Activated CD8-positive, alpha-beta T cell treated with anti-CD3 and anti-CD28 coated beads for 36 hours (primary cell): ENCODE results near the gene GALNT17. TPM values are rescaled to one million over a fixed set of nuclear protein-coding genes. Genes with fewer than 3 reads are reported as not detected.

Source experiments
- ATAC-seq: fragments of 200-7000 bp; cut with Tn5 transposase; one replicate; pipeline ENCODE4 v1.10.0; 2021; ENCODE audit warnings: mild to moderate bottlenecking, moderate library complexity
- CTCF ChIA-PET: fragments of 350-600 bp; sonication (Branson Sonifier 250); formaldehyde crosslinking; loops from one replicate; lab custom pipeline; 2021; ENCODE audit warnings: antibody characterized with exemption; lab: Charles Lee
- POLR2A ChIA-PET: fragments of 350-600 bp; sonication (Branson Sonifier 250); formaldehyde crosslinking; loops from one replicate; lab custom pipeline; 2021; ENCODE audit warnings: antibody characterized with exemption; lab: Charles Lee
- DNase-seq: peaks from one replicate; pipeline ENCODE4 v3.0.0-alpha.2; 2020
- H3K27ac Mint-ChIP-seq: one replicate; pipeline ENCODE4 v1.8.0; 2021; ENCODE audit warnings: mild to moderate bottlenecking, mixed read lengths
- H3K27me3 Mint-ChIP-seq: one replicate; pipeline ENCODE4 v1.8.0; 2021; ENCODE audit warnings: mixed read lengths
- H3K36me3 Mint-ChIP-seq: one replicate; pipeline ENCODE4 v1.8.0; 2021; ENCODE audit warnings: low read depth, mixed read lengths
- H3K4me1 Mint-ChIP-seq: one replicate; pipeline ENCODE4 v1.8.0; 2021; ENCODE audit warnings: low read depth, mixed read lengths
- H3K4me3 Mint-ChIP-seq: one replicate; pipeline ENCODE4 v1.8.0; 2021; ENCODE audit warnings: mild to moderate bottlenecking, moderate library complexity, mixed read lengths
- H3K9me3 Mint-ChIP-seq: one replicate; pipeline ENCODE4 v1.8.0; 2021; ENCODE audit warnings: mixed read lengths
- intact Hi-C: fragments of 100-400 bp; cut with micrococcal nuclease; formaldehyde crosslinking; loops from one replicate; pipeline ENCODE4 v1.10.0; 2022
- total RNA-seq, 2 experiments: library from RNA; stranded (reverse); gene quantifications; one replicate each; pipeline ENCODE4 v1.2.3, GENCODE V29; 2021
- TF ChIP-seq, protein P1 (sequence below): fragments of 200-600 bp; IDR thresholded peaks from one replicate; pipeline ENCODE4 v1.8.0; 2022; ENCODE audit warnings: antibody characterized with exemption, mild to moderate bottlenecking

Gene GALNT17
- total RNA-seq, 2 experiments from 2014 or later, result not detected

DNA sequence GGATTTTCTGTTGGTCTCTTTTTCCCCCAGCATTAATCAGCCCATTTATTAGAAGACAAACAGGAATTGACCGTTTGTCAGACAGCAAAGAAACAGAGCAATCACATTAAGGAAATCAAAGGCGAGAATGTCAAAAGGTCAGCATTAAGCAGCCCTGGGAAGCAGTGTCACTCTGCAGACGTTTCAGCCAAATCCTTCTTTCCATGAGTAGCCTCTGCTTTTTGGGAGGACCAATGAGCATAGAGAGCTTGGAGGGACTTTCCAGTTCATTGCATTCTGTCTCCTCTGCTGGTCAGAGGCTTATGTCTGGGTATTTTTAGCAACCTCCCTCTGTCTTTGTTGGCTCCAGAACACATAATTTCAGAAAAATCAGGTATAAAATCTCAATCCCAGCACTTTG lies 481.4 kb downstream of the GALNT17 start:
- intact Hi-C loops, result no loop called here
- H3K27me3 Mint-ChIP-seq, result no peaks in the 10 kb centered on the region
- H3K27ac Mint-ChIP-seq, result no peak overlapping the region
- CTCF ChIA-PET, result no interaction called here
- DNase-seq (no peak), ATAC-seq (no peak)
- H3K36me3 Mint-ChIP-seq, result no peaks in the 10 kb centered on the region
- no peaks in the 10 kb centered on the region for H3K9me3 Mint-ChIP-seq
- POLR2A ChIA-PET, result no interaction called here
- no peaks in the 10 kb centered on the region for H3K4me1 Mint-ChIP-seq
- TF ChIP-seq, protein P1, sequence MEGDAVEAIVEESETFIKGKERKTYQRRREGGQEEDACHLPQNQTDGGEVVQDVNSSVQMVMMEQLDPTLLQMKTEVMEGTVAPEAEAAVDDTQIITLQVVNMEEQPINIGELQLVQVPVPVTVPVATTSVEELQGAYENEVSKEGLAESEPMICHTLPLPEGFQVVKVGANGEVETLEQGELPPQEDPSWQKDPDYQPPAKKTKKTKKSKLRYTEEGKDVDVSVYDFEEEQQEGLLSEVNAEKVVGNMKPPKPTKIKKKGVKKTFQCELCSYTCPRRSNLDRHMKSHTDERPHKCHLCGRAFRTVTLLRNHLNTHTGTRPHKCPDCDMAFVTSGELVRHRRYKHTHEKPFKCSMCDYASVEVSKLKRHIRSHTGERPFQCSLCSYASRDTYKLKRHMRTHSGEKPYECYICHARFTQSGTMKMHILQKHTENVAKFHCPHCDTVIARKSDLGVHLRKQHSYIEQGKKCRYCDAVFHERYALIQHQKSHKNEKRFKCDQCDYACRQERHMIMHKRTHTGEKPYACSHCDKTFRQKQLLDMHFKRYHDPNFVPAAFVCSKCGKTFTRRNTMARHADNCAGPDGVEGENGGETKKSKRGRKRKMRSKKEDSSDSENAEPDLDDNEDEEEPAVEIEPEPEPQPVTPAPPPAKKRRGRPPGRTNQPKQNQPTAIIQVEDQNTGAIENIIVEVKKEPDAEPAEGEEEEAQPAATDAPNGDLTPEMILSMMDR, result no peak
- no peak overlapping the region for H3K4me3 Mint-ChIP-seq

DNA sequence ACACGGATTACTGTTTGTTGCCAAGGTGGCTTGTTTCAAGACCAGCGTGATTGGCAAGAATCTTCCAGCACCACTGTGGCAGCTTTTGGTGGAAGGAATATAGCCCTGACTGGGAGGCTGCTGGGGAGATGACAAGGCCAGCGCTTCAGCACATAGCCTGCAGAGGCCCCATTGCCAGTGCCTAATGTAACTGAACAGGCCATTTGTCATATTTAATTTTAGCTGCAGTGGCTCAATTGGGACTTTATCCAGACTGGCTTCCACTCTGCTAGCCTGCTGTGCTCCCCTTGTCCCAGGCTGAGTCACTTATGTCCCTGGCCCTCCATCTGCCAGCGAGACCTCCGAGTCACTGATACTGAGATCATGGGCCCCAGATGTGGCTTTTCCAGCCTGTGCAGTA lies 483.1 kb downstream of the GALNT17 start:
- ChIA-PET POLR2A (no interaction called here), CTCF (no interaction called here)
- Mint-ChIP-seq H3K4me3 (no peak overlapping the region), H3K36me3 (no peaks in the 10 kb centered on the region), H3K27ac (no peak overlapping the region), H3K4me1 (no peaks in the 10 kb centered on the region), H3K9me3 (peaks cover 4% of the 10 kb centered on the region), H3K27me3 (no peaks in the 10 kb centered on the region)
- TF ChIP-seq, protein P1, result no peak
- ATAC-seq, result no peak
- intact Hi-C loops, result no loop called here
- no peak for DNase-seq

DNA sequence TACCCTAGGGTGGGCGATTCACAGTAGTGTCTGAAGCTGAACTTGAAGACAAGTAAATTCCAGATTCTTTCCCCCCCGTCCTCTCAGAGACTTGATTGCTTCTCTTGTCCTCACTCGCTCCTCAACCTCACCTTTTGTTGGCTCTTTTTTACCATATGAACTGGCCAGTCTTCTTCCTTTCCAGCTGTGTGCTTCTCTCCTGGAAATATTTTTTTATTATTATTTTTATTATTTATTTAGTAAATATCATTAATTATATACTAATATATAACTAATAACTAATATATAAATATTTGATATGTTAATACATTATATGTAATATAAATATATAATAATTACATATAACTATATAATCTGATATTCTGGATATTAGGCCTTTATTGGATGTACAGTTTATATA lies 484.3 kb downstream of the GALNT17 start:
- intact Hi-C loops, result no loop called here
- DNase-seq (no peak), ATAC-seq (no peak)
- H3K4me3 Mint-ChIP-seq, result no peak overlapping the region
- CTCF ChIA-PET, result no interaction called here
- no peaks in the 10 kb centered on the region for H3K4me1 Mint-ChIP-seq
- H3K36me3 Mint-ChIP-seq, result no peaks in the 10 kb centered on the region
- H3K27ac Mint-ChIP-seq, result no peak overlapping the region
- TF ChIP-seq, protein P1, result no peak
- POLR2A ChIA-PET, result no interaction called here
- no peaks in the 10 kb centered on the region for H3K27me3 Mint-ChIP-seq
- H3K9me3 Mint-ChIP-seq, result peaks cover 4% of the 10 kb centered on the region

DNA sequence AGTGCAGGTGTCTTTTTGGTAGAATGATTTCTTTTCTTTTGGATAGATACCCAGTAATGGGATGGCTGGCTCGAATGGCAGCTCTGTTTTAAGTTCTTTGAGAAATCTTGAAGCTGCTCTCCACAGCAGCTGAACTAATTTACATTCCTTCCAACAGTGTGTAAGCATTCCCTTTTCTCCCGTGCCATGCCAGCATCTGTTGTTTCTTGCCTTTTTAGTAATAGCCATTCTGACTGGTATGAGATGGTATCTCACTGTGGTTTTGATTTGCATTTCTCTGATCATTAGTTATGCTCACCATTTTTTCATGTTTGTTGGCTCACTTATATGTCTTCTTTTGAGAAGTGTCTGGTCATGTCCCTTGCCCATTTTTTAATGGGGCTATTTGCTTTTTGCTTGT lies 486.3 kb downstream of the GALNT17 start:
- Mint-ChIP-seq H3K4me3 (no peak overlapping the region), H3K9me3 (peaks cover 10% of the 10 kb centered on the region), H3K27me3 (no peaks in the 10 kb centered on the region), H3K27ac (no peak overlapping the region), H3K4me1 (no peaks in the 10 kb centered on the region), H3K36me3 (no peaks in the 10 kb centered on the region)
- intact Hi-C loops, result no loop called here
- TF ChIP-seq, protein P1, result no peak
- POLR2A ChIA-PET, result no interaction called here
- DNase-seq (no peak), ATAC-seq (no peak)
- CTCF ChIA-PET, result no interaction called here

GRCh38 chr7:71625545-71625944 lies 493.6 kb downstream of the GALNT17 start:
- no peak for DNase-seq
- H3K27ac Mint-ChIP-seq, result no peak overlapping the region
- H3K27me3 Mint-ChIP-seq, result no peaks in the 10 kb centered on the region
- ATAC-seq, result no peak
- intact Hi-C loops, result no loop called here
- POLR2A ChIA-PET, result no interaction called here
- TF ChIP-seq, protein P1, result no peak
- no peaks in the 10 kb centered on the region for H3K36me3 Mint-ChIP-seq
- CTCF ChIA-PET, result no interaction called here
- H3K4me1 Mint-ChIP-seq, result no peaks in the 10 kb centered on the region
- H3K9me3 Mint-ChIP-seq, result peaks cover 11% of the 10 kb centered on the region
- H3K4me3 Mint-ChIP-seq, result no peak overlapping the region
